HG03060 (cell line): Measurements from ENCODE around the gene SCAF8.

Experiments used
- ATAC-seq: cut with Tn5 transposase; IDR thresholded peaks from one replicate; pipeline ENCODE4 v1.9.1; 2021; ENCODE audit warnings: low read depth, moderate number of reproducible peaks; ENCODE audit not compliant: unreplicated experiment

SCAF8 gene

GRCh38 chr6:154876486-154877280 lies 143.5 kb downstream of the SCAF8 start:
- no peak for ATAC-seq

- no peak for ATAC-seq
Observed at GRCh38 chr6:154878871-154879491, 145.8 kb downstream of the SCAF8 start.

GRCh38 chr6:154882107-154882506 lies 148.9 kb downstream of the SCAF8 start:
- no peak for ATAC-seq
